ENCODE results near the gene QKI.

- TF ChIP-seq CTCF (conservative IDR thresholded peaks at IDR 0.05 in 1 of 2, IDR thresholded peaks at IDR 0.05 in 1 of 2; ENCODE audit: low read depth in 1 of 2, low read length in 2 of 2) = no peak
- no peak for TF ChIP-seq EZH2 (IDR thresholded peaks at IDR 0.05; ENCODE audit: low read length, missing control alignments)
These were observed 72.3 kb downstream of the QKI start for GRCh38 chr6:163486821-163487220.
